HepG2 (cell line): Measurements from ENCODE around the gene CPA5. TPM values are rescaled to one million over a fixed set of nuclear protein-coding genes. Genes with fewer than 3 reads are reported as not detected.

Experiments
- ATAC-seq: fragments of 200-7000 bp; cut with Tn5 transposase; 3 replicates; pipeline ENCODE4 v1.9.1; 2020; ENCODE audit warnings: mild to moderate bottlenecking, moderate library complexity
- BruUV-seq: library from RNA; stranded (reverse); fragments of 400-500 nt; replicated peaks from 2 replicates; lab custom pipeline; 2021; lab: Mats Ljungman, UMichigan
- CTCF ChIA-PET: fragments of 300-600 bp; formaldehyde crosslinking; extraction: SDS; loops from one replicate; lab custom pipeline; 2021; ENCODE audit warnings: low total read pairs, inconsistent platforms, low intra/inter-chr PET ratio; lab: Yijun Ruan, JAX
- POLR2A ChIA-PET: fragments of 350-600 bp; sonication (Branson Sonifier 250); formaldehyde crosslinking; loops from one replicate; lab custom pipeline; 2020; ENCODE audit warnings: antibody characterized with exemption, inconsistent platforms; lab: Yijun Ruan, JAX
- DNase-seq: peaks from one replicate; pipeline ENCODE4 v3.0.0-alpha.2; 2015; ENCODE audit warnings: low spot score
- FAIRE-seq: peaks from 3 replicates; lab custom pipeline; 2011; peaks lifted over from hg19 to GRCh38; lab: Jason Lieb, UNC
- H2AFZ ChIP-seq: one replicate; pipeline ENCODE4 v1.6.1; 2011; ENCODE audit warnings: low read length, inconsistent platforms
- H3K27ac ChIP-seq: fragments of 300-600 bp; 3 replicates; pipeline ENCODE4 v1.8.0; 2011; ENCODE audit warnings: mixed run types, mild to moderate bottlenecking, mixed read lengths, low read length, inconsistent platforms; ENCODE audit not compliant: insufficient read depth; ENCODE audit errors: extremely low read length
- H3K27me3 ChIP-seq, 2 experiments: fragments of 200-600 bp in 1 of 2; 2 replicates in 1 of 2; 3 replicates in 1 of 2; pipeline versions ENCODE4 v1.6.0 to v1.8.0; 2011; ENCODE audit warnings: low read length in 2 of 2, mild to moderate bottlenecking in 2 of 2, moderate library complexity in 2 of 2, inconsistent platforms in 1 of 2; ENCODE audit not compliant: insufficient read depth in 2 of 2, control insufficient read depth in 1 of 2
- H3K36me3 ChIP-seq, 2 experiments: fragments of 200-600 bp in 1 of 2; replicated peaks in 1 of 2; 2 replicates in 1 of 2; 3 replicates in 1 of 2; pipeline versions ENCODE4 v1.5.1 to v1.8.0; 2011; ENCODE audit warnings: low read length in 2 of 2, inconsistent platforms in 1 of 2; ENCODE audit not compliant: insufficient read depth in 2 of 2, control insufficient read depth in 1 of 2
- H3K4me1 ChIP-seq: 2 replicates; pipeline ENCODE4 v1.5.1; 2012; ENCODE audit warnings: low read length, inconsistent platforms; ENCODE audit not compliant: insufficient read depth
- H3K4me2 ChIP-seq: 2 replicates; pipeline ENCODE4 v1.6.0; 2011; ENCODE audit warnings: low read depth, low read length, inconsistent platforms
- H3K4me3 ChIP-seq, 3 experiments: fragments of 200-600 bp in 1 of 3; sonication (generic), shearing (Covaris generic) in 1 of 3; replicated peaks in 1 of 3; 2 replicates each; pipeline ENCODE4 v1.5.1; 2011 to 2016; ENCODE audit warnings: low read length in 3 of 3, inconsistent platforms in 2 of 3, low read depth in 2 of 3, mild to moderate bottlenecking in 2 of 3, control low read depth in 1 of 3, mixed read lengths in 1 of 3; ENCODE audit not compliant: insufficient read depth in 1 of 3
- H3K79me2 ChIP-seq: one replicate; pipeline ENCODE4 v1.6.1; 2011; ENCODE audit warnings: low read length, inconsistent platforms; ENCODE audit not compliant: insufficient read depth
- H3K9ac ChIP-seq: 2 replicates; pipeline ENCODE4 v1.6.0; 2011; ENCODE audit warnings: mild to moderate bottlenecking, low read depth, low read length, inconsistent platforms; ENCODE audit not compliant: insufficient read depth
- H3K9me3 ChIP-seq: 2 replicates; pipeline ENCODE4 v1.5.1; 2012; ENCODE audit warnings: mild to moderate bottlenecking, low read length
- H4K20me1 ChIP-seq: 2 replicates; pipeline ENCODE4 v1.6.0; 2011; ENCODE audit warnings: inconsistent platforms, mild to moderate bottlenecking, low read length, moderate library complexity; ENCODE audit not compliant: insufficient read depth
- CEBPB ChIP-seq: IDR thresholded peaks from 2 replicates; pipeline ENCODE4 v1.6.1; 2011; ENCODE audit warnings: low read depth, low read length, improper control_type of control experiment, borderline replicate concordance
- DMTF1 ChIP-seq: sonication (generic); formaldehyde crosslinking; IDR thresholded peaks from 2 replicates; pipeline ENCODE4 v1.4.0; 2020; ENCODE audit warnings: mild to moderate bottlenecking, missing genetic modification reagents
- ELF1 ChIP-seq: sonication (generic); formaldehyde crosslinking; IDR thresholded peaks from 2 replicates; pipeline ENCODE4 v1.4.0; 2020; ENCODE audit warnings: missing genetic modification reagents
- FOXM1 ChIP-seq: sonication (generic); formaldehyde crosslinking; IDR thresholded peaks from 2 replicates; pipeline ENCODE4 v1.5.0; 2020; ENCODE audit warnings: missing genetic modification reagents
- KLF11 ChIP-seq: IDR thresholded peaks from 2 replicates; pipeline ENCODE4 v1.6.1; 2016; ENCODE audit warnings: missing compliant biosample characterization
- PRDM10 ChIP-seq: sonication (generic); formaldehyde crosslinking; IDR thresholded peaks from 2 replicates; pipeline ENCODE4 v1.4.0; 2020; ENCODE audit warnings: low read depth, missing genetic modification reagents
- TFAP4 ChIP-seq: sonication (generic); IDR thresholded peaks from 2 replicates; pipeline ENCODE4 v1.6.1; 2016; ENCODE audit warnings: low read depth, borderline replicate concordance
- ZNF12 ChIP-seq: sonication (generic); formaldehyde crosslinking; IDR thresholded peaks from 2 replicates; pipeline ENCODE4 v1.5.0; 2020; ENCODE audit warnings: missing genetic modification reagents
- ZNF362 ChIP-seq: sonication (generic); formaldehyde crosslinking; IDR thresholded peaks from 2 replicates; pipeline ENCODE4 v1.4.0; 2020; ENCODE audit warnings: missing genetic modification reagents, mild to moderate bottlenecking, borderline replicate concordance
- ZNF383 ChIP-seq: sonication (generic); formaldehyde crosslinking; IDR thresholded peaks from 2 replicates; pipeline ENCODE4 v1.4.0; 2020; ENCODE audit warnings: missing genetic modification reagents, mild to moderate bottlenecking, borderline replicate concordance
- WGBS: methylation state at CpG from one replicate; pipeline ENCODE4 v1.1.6; 2017; ENCODE audit warnings: low lambda C conversion rate; 5-methylcytosine and 5-hydroxymethylcytosine counted together
- in situ Hi-C: cut with HindIII; loops from 2 replicates; pipeline ENCODE4 v1.10.0; 2017; ENCODE audit warnings: low pct_unique_long_range_greater_than_20kb; ENCODE audit not compliant: extremely low pct_ligation_motif_present
- intact Hi-C: fragments of 100-400 bp; cut with micrococcal nuclease; formaldehyde crosslinking; loops from one replicate; pipeline ENCODE4 v1.10.0; 2022; ENCODE audit not compliant: unreplicated experiment
- polyA plus RNA-seq, 8 experiments: library from polyadenylated mRNA; depleted of rRNA in 3 of 8; stranded (reverse) in 7 of 8; unstranded in 1 of 8; fragments of >200 nt; fragmentation: Illumina TruSeq in 4 of 8; extraction: Trizol in 4 of 8; gene quantifications; 2 replicates each; pipeline versions ENCODE4 v1.2.1 to v1.2.3, GENCODE V29; 2011 to 2016; ENCODE audit warnings: low read depth in 4 of 8, missing spikeins in 1 of 8, mixed read lengths in 1 of 8; ENCODE audit not compliant: insufficient read depth in 1 of 8
- total RNA-seq, 5 experiments: library from RNA; depleted of rRNA; stranded (reverse); fragments of >200 nt; fragmentation: Illumina TruSeq; extraction: Trizol; gene quantifications; 2 replicates each; pipeline ENCODE4 v1.2.3, GENCODE V29; 2016; ENCODE audit warnings: low read depth in 1 of 5

CPA5 gene
- total and polyA plus RNA-seq, 2 of the 13 experiments (the other 11 are each of a cell fraction or from before 2014, with no cell fraction given) = 0.48 TPM; not detected in 1

- ATAC-seq = peak; percentile 73
- in situ Hi-C loops = no loop called here
Observed at GRCh38 chr7:130387628-130388403, 43.2 kb downstream of the CPA5 start.

GRCh38 chr7:130388671-130389070 is 44.1 kb downstream of the CPA5 start:
- H3K9ac ChIP-seq = no peak overlapping the region
- no peak overlapping the region for H2AFZ ChIP-seq
- no peaks in the 10 kb centered on the region for H3K79me2 ChIP-seq
- in situ Hi-C loops = no loop called here
- no peak overlapping the region for H3K4me3 ChIP-seq
- WGBS = 89% methylated on average over 2 of the region's 2 CpGs
- FAIRE-seq = no peak
- no peaks in the 10 kb centered on the region for H4K20me1 ChIP-seq
- no peak overlapping the region for H3K4me2 ChIP-seq
- no peaks in the 10 kb centered on the region for H3K9me3 ChIP-seq
- peaks cover 15% of the 10 kb centered on the region for H3K4me1 ChIP-seq
- ATAC-seq = no peak
- intact Hi-C loops = no loop called here
- H3K36me3 ChIP-seq = no peaks in the 10 kb centered on the region
- BruUV-seq = no TSS peak
- POLR2A ChIA-PET = no interaction called here
- H3K27me3 ChIP-seq = peaks cover 2 to 4% of the 10 kb centered on the region in 2 experiments; a peak in 2 of 5 replicates
- CTCF ChIA-PET = no interaction called here
- DNase-seq = no peak
- no peak overlapping the region for H3K27ac ChIP-seq
- TF ChIP-seq TFAP4 (no peak), DMTF1 (CRISPR knock-in tag) (no peak), ZNF362 (CRISPR knock-in tag) (no peak), KLF11 (CRISPR knock-in tag) (no peak), ZNF383 (CRISPR knock-in tag) (no peak), FOXM1 (CRISPR knock-in tag) (no peak), PRDM10 (no peak)

More at GRCh38 chr7:130387628-130388403, 43.2 kb downstream of the CPA5 start:
- peak; percentile 26; the same call in 1 of the 2 replicates for TF ChIP-seq CEBPB
- TF ChIP-seq ZNF12 (CRISPR knock-in tag) = peak; percentile 71
- no peak for TF ChIP-seq ELF1
- H3K9me3 ChIP-seq = no peaks in the 10 kb centered on the region
- H3K4me3 ChIP-seq = no peak overlapping the region
- H2AFZ ChIP-seq = no peak overlapping the region
- peak overlapping the region; percentile 29; the same call in 1 of the 2 replicates for H3K4me2 ChIP-seq
- no peaks in the 10 kb centered on the region for H4K20me1 ChIP-seq
- H3K36me3 ChIP-seq = no peaks in the 10 kb centered on the region
- 39% methylated on average over 5 of the region's 12 CpGs for WGBS
- ChIA-PET POLR2A (no interaction called here), CTCF (no interaction called here)
- no TSS peak for BruUV-seq
- DNase-seq (no peak), FAIRE-seq (no peak)
- peaks cover 15% of the 10 kb centered on the region for H3K4me1 ChIP-seq
- no peak overlapping the region for H3K27ac ChIP-seq
- H3K79me2 ChIP-seq = no peaks in the 10 kb centered on the region
- intact Hi-C loops = no loop called here
- peaks cover 4 to 7% of the 10 kb centered on the region in 2 experiments; a peak in 2 of 5 replicates for H3K27me3 ChIP-seq
- no peak overlapping the region for H3K9ac ChIP-seq
